H1 (cell line): ENCODE data around the gene TOM1. TPM values are rescaled to one million over a fixed set of nuclear protein-coding genes. Genes with fewer than 3 reads are reported as not detected.

ENCODE experiments used
- CTCF ChIA-PET: fragments of 300-600 bp; sonication (Branson Sonifier 250); formaldehyde crosslinking; loops from one replicate; lab custom pipeline; 2021; ENCODE audit not compliant: partially characterized antibody; lab: Charles Lee
- POLR2A ChIA-PET: fragments of 300-600 bp; sonication (Branson Sonifier 250); formaldehyde crosslinking; loops from one replicate; lab custom pipeline; 2021; ENCODE audit warnings: inconsistent platforms; ENCODE audit not compliant: partially characterized antibody; lab: Charles Lee
- DNase-seq, 2 experiments: peaks; one replicate each; pipeline versions ENCODE4 v3.0.0 to v3.0.0-alpha.2; 2010 to 2022; ENCODE audit warnings: low spot score in 2 of 2, low read depth in 1 of 2, mixed read lengths in 1 of 2
- FAIRE-seq: peaks from 2 replicates; lab custom pipeline; 2011; peaks lifted over from hg19 to GRCh38; lab: Jason Lieb, UNC
- H2AFZ ChIP-seq: 2 replicates; pipeline ENCODE4 v1.8.1; 2012; ENCODE audit warnings: low read length, inconsistent platforms
- H2AK5ac ChIP-seq: 2 replicates; pipeline ENCODE4 v1.6.1; 2013; ENCODE audit warnings: low read depth, low read length
- H2BK120ac ChIP-seq: replicated peaks from 2 replicates; pipeline ENCODE3; 2013; ENCODE audit warnings: low read depth, low read length, inconsistent platforms
- H2BK12ac ChIP-seq: 2 replicates; pipeline ENCODE4 v1.6.1; 2013; ENCODE audit warnings: low read depth, low read length
- H2BK15ac ChIP-seq: 2 replicates; pipeline ENCODE4 v1.6.1; 2013; ENCODE audit warnings: low read length
- H2BK20ac ChIP-seq: 2 replicates; pipeline ENCODE4 v1.6.1; 2013; ENCODE audit warnings: low read length
- H2BK5ac ChIP-seq: 2 replicates; pipeline ENCODE4 v1.6.1; 2013; ENCODE audit warnings: low read depth, low read length
- H3K14ac ChIP-seq: 2 replicates; pipeline ENCODE4 v1.6.1; 2013; ENCODE audit warnings: inconsistent platforms; ENCODE audit not compliant: insufficient read length
- H3K18ac ChIP-seq: 2 replicates; pipeline ENCODE4 v1.6.1; 2013; ENCODE audit warnings: low read length; ENCODE audit errors: extremely low read depth
- H3K23ac ChIP-seq: 2 replicates; pipeline ENCODE4 v1.6.1; 2013; ENCODE audit warnings: inconsistent platforms; ENCODE audit not compliant: insufficient read length
- H3K23me2 ChIP-seq: 2 replicates; pipeline ENCODE4 v1.6.1; 2013; ENCODE audit warnings: low read depth, low read length
- H3K27ac ChIP-seq: 2 replicates; pipeline ENCODE4 v1.6.1; 2011; ENCODE audit warnings: low read depth, low read length, inconsistent platforms
- H3K27me3 ChIP-seq, 4 experiments: replicated peaks in 1 of 4; 1 replicate in 1 of 4; 2 replicates in 3 of 4; pipeline versions ENCODE4 v1.6.1 to v1.8.1; 2011 to 2013; ENCODE audit warnings: low read length in 3 of 4, mild to moderate bottlenecking in 3 of 4, inconsistent platforms in 2 of 4, mixed read lengths in 2 of 4, moderate library complexity in 1 of 4; ENCODE audit not compliant: control insufficient read depth in 3 of 4, insufficient read depth in 3 of 4; ENCODE audit errors: extremely low read depth in 1 of 4
- H3K36me3 ChIP-seq, 4 experiments: 2 replicates each; pipeline versions ENCODE4 v1.6.1 to v1.8.1; 2011 to 2013; ENCODE audit warnings: mild to moderate bottlenecking in 4 of 4, low read length in 3 of 4, moderate library complexity in 2 of 4, control low read depth in 1 of 4, inconsistent platforms in 1 of 4; ENCODE audit not compliant: insufficient read depth in 4 of 4, control insufficient read depth in 2 of 4
- H3K4ac ChIP-seq: replicated peaks from 2 replicates; pipeline ENCODE3; 2013; ENCODE audit warnings: low read length, low read depth, mixed read lengths, inconsistent platforms; ENCODE audit not compliant: insufficient read length
- H3K4me1 ChIP-seq, 4 experiments: replicated peaks in 1 of 4; 1 replicate in 1 of 4; 2 replicates in 3 of 4; pipeline versions ENCODE4 v1.6.1 to v1.8.1; 2011 to 2013; ENCODE audit warnings: low read length in 3 of 4, inconsistent platforms in 2 of 4, mixed read lengths in 1 of 4; ENCODE audit not compliant: insufficient read depth in 4 of 4, control insufficient read depth in 3 of 4
- H3K4me2 ChIP-seq, 2 experiments: 2 replicates each; pipeline versions ENCODE4 v1.6.1 to v1.8.1; 2011 to 2013; ENCODE audit warnings: low read depth in 2 of 2, low read length in 2 of 2, control low read depth in 1 of 2, inconsistent platforms in 1 of 2, mild to moderate bottlenecking in 1 of 2; ENCODE audit not compliant: insufficient read depth in 1 of 2
- H3K4me3 ChIP-seq, 4 experiments: fragments of 200-600, 300-600 bp in 1 of 4; sonication (generic), shearing (Covaris generic), sonication (Bioruptor Twin) in 1 of 4; 2 replicates each; pipeline versions ENCODE4 v1.5.1 to v1.8.1; 2011 to 2016; ENCODE audit warnings: low read length in 4 of 4, low read depth in 3 of 4, control low read depth in 2 of 4, inconsistent platforms in 2 of 4, mild to moderate bottlenecking in 2 of 4, mixed read lengths in 1 of 4, moderate library complexity in 1 of 4; ENCODE audit not compliant: insufficient read depth in 2 of 4; ENCODE audit errors: extremely low read depth in 1 of 4
- H3K56ac ChIP-seq: replicated peaks from 2 replicates; pipeline ENCODE3; 2013; ENCODE audit warnings: low read depth, mild to moderate bottlenecking, mixed read lengths, low read length, inconsistent platforms; ENCODE audit not compliant: insufficient read length
- H3K79me1 ChIP-seq: 2 replicates; pipeline ENCODE4 v1.6.1; 2013; ENCODE audit warnings: low read depth, low read length, control low read depth
- H3K79me2 ChIP-seq, 2 experiments: 2 replicates each; pipeline versions ENCODE4 v1.6.1 to v1.8.1; 2012 to 2013; ENCODE audit warnings: low read length in 2 of 2, mild to moderate bottlenecking in 2 of 2, inconsistent platforms in 1 of 2; ENCODE audit not compliant: insufficient read depth in 2 of 2, control insufficient read depth in 1 of 2
- H3K9ac ChIP-seq, 4 experiments: replicated peaks in 1 of 4; 1 replicate in 1 of 4; 2 replicates in 3 of 4; pipeline versions ENCODE4 v1.6.1 to v1.8.1; 2011 to 2013; ENCODE audit warnings: low read depth in 3 of 4, low read length in 3 of 4, control low read depth in 2 of 4, mild to moderate bottlenecking in 2 of 4, moderate library complexity in 2 of 4, inconsistent platforms in 1 of 4; ENCODE audit errors: extremely low read depth in 1 of 4
- H3K9me3 ChIP-seq, 2 experiments: 2 replicates each; pipeline versions ENCODE4 v1.6.1 to v1.8.1; 2012 to 2013; ENCODE audit warnings: mild to moderate bottlenecking in 2 of 2, moderate library complexity in 2 of 2, control low read depth in 1 of 2, inconsistent platforms in 1 of 2, low read depth in 1 of 2, low read length in 1 of 2, mixed read lengths in 1 of 2; ENCODE audit not compliant: insufficient read depth in 2 of 2
- H4K20me1 ChIP-seq, 2 experiments: replicated peaks in 1 of 2; 2 replicates each; pipeline versions ENCODE3 to v1.8.1; 2011 to 2013; ENCODE audit warnings: inconsistent platforms in 2 of 2, low read length in 2 of 2, mild to moderate bottlenecking in 1 of 2; ENCODE audit not compliant: insufficient read depth in 2 of 2, control insufficient read depth in 1 of 2
- H4K5ac ChIP-seq: 2 replicates; pipeline ENCODE4 v1.6.1; 2013; ENCODE audit warnings: low read length, low read depth, mixed read lengths, inconsistent platforms; ENCODE audit not compliant: insufficient read length
- H4K8ac ChIP-seq: 2 replicates; pipeline ENCODE4 v1.8.0; 2013; ENCODE audit warnings: mild to moderate bottlenecking, moderate library complexity, low read length, inconsistent platforms; ENCODE audit not compliant: insufficient read depth; ENCODE audit errors: extremely low read depth
- H4K91ac ChIP-seq: replicated peaks from 2 replicates; pipeline ENCODE3; 2013; ENCODE audit warnings: low read length, mixed read lengths, inconsistent platforms; ENCODE audit not compliant: insufficient read length
- PHF8 ChIP-seq: fragments of 200-600 bp; sonication (generic); conservative IDR thresholded peaks from 2 replicates; pipeline ENCODE4 v1.7.1; 2012; ENCODE audit warnings: low read depth, mild to moderate bottlenecking, inconsistent platforms, low read length, moderate library complexity
- SIX5 ChIP-seq: IDR thresholded peaks from 2 replicates; pipeline ENCODE4 v1.6.1; 2011; ENCODE audit warnings: mild to moderate bottlenecking, low read depth, low read length
- WGBS, 2 experiments: shearing (Covaris generic) in 1 of 2; methylation state at CpG; one replicate each; pipeline versions ENCODE4 v1.1.6 to v1.1.7; 2013 to 2015; ENCODE audit warnings: low lambda C conversion rate in 2 of 2, mixed read lengths in 2 of 2, inconsistent platforms in 1 of 2, low coverage in 1 of 2, missing lambda C conversion rate in 1 of 2; ENCODE audit not compliant: insufficient replicate concordance in 2 of 2, insufficient coverage in 1 of 2, insufficient read length in 1 of 2; ENCODE audit errors: extremely low coverage in 1 of 2, missing lambda C conversion rate in 1 of 2; 5-methylcytosine and 5-hydroxymethylcytosine counted together
- polyA plus RNA-seq, 7 experiments: library from polyadenylated mRNA; depleted of rRNA in 3 of 7; stranded (reverse) in 5 of 7; unstranded in 2 of 7; fragments of >200 nt in 5 of 7; fragments of 200-250 nt in 2 of 7; gene quantifications; 1 replicate in 5 of 7; 2 replicates in 1 of 7; 4 replicates in 1 of 7; pipeline versions ENCODE4 v1.2.1 to v1.2.3, GENCODE V29; 2011 to 2013; ENCODE audit warnings: missing spikeins in 2 of 7, mixed read lengths in 2 of 7
- total RNA-seq: library from RNA; stranded (reverse); fragmentation: NEBNext Ultra II Directional; extraction: Animal tissue kit (Norgen Biotek cat#: 25700); gene quantifications from 2 replicates; pipeline ENCODE4 v1.2.1, GENCODE V29; 2021

TOM1 gene
- total and polyA plus RNA-seq, 2 of the 8 experiments (the other 6 are each of a cell fraction or from before 2014, with no cell fraction given): 25.1 to 39.2 TPM

DNA sequence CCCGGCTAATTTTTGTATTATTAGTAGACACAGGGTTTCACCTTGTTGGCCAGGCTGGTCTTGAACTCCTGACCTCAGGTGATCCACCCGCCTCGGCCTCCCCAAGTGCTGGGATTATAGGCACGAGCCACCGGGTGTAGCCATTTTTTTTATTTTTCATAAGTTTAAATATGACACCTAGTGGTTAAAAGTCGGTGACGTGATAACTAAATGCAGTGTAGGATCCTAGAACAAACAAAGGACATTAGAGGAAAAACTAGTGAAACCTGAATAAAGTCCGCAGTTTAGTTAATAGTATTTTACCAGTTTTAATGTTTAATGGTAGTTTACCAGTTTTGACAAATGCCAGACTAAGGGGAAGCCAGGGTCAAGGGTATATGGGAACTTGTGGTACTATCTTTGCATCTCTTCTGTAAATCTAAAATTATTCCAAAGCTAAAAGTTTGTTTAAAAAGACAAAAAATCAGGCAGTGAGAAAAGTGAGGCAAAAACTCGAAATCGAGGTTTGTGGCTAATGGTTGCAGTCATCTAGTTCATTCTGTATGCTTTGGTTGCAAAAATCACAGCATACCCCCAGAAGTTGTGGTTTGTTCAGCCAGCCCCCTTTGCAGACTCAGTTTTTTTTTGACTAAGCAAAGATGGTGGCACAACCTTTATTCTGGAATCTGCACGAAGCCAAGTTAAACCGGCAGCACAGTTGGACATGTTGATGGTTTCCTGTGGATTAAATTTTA lies 29.6 kb downstream of the TOM1 start:
- ChIA-PET CTCF (interaction anchor here (0.7 to 1.0 kb wide), 3 partner anchors 101 to 151 kb away, joined by 3 to 5 read pairs (median 4); no protein-coding TSS in a partner anchor), POLR2A (interaction anchor here (0.6 to 1.5 kb wide), 3 partner anchors 12 to 80 kb away, joined by 3 read pairs; partner anchors contain the start of gene TOM1)
- H2BK20ac ChIP-seq: no peak overlapping the region
- H3K79me1 ChIP-seq: no peaks in the 10 kb centered on the region
- no peak overlapping the region for H4K91ac ChIP-seq
- no peak for TF ChIP-seq SIX5
- TF ChIP-seq PHF8: no peak
- H3K36me3 ChIP-seq: peaks cover 0 to 14% (median 6%) of the 10 kb centered on the region in 4 experiments; a peak in 5 of 8 replicates
- no peak overlapping the region for H4K8ac ChIP-seq
- H3K4me1 ChIP-seq: no peaks in the 10 kb centered on the region; a peak in 2 of 7 replicates
- H3K27ac ChIP-seq: no peak overlapping the region
- H3K79me2 ChIP-seq: no peaks in the 10 kb centered on the region
- H2BK15ac ChIP-seq: no peak overlapping the region
- H3K27me3 ChIP-seq: no peaks in the 10 kb centered on the region
- H2AK5ac ChIP-seq: no peak overlapping the region
- FAIRE-seq: no peak
- no peaks in the 10 kb centered on the region for H3K23me2 ChIP-seq
- no peak overlapping the region for H3K23ac ChIP-seq
- H3K9me3 ChIP-seq: no peaks in the 10 kb centered on the region
- 93% methylated on average over 12 of the region's 12 CpGs; no CpG with 5 or more reads in 1 of the 2 experiments for WGBS, 2 experiments
- no peak overlapping the region for H2BK120ac ChIP-seq
- H3K18ac ChIP-seq: no peak overlapping the region
- no peak overlapping the region for H3K14ac ChIP-seq
- no peak overlapping the region for H3K4ac ChIP-seq
- no peak overlapping the region for H2BK12ac ChIP-seq
- H3K4me3 ChIP-seq: no peak overlapping the region
- no peak for DNase-seq
- no peak overlapping the region for H2AFZ ChIP-seq
- no peak overlapping the region for H2BK5ac ChIP-seq
- no peak overlapping the region for H4K5ac ChIP-seq
- no peak overlapping the region for H3K9ac ChIP-seq
- H4K20me1 ChIP-seq: peaks cover 0 to 3% of the 10 kb centered on the region in 2 experiments
- H3K56ac ChIP-seq: no peak overlapping the region
- no peak overlapping the region for H3K4me2 ChIP-seq
